ENCODE measurements around the gene JAK1. TPM values are rescaled to one million over a fixed set of nuclear protein-coding genes. Genes with fewer than 3 reads are reported as not detected.
A peak's percentile ranks its signal among the peaks of the same experiment; 100 is the strongest.

JAK1 gene
- total and polyA plus RNA-seq, 2 experiments from 2014 or later = 90.8 to 124 TPM

DNA sequence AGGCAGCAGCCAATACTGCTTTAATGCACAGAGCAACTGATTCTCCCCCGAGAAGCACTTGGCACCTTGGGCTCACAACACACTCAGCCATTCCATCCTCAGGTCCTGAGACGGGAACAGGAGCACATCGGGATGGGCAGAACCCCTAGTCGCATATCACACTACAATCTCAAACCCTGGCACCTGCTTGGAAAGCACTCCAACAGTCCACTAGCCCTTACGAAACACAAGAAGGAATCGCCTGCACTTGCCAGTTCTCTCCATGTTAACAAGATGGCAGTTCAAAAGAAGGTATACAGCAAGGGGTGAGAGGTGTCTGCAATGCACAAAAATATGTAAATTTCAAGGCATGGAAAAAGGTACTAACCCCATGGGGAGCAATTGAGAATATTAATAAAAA lies 21.4 kb downstream of the JAK1 start:
- WGBS, 2 experiments (ENCODE audit: low coverage in 1 of 2, low lambda C conversion rate in 2 of 2, missing lambda C conversion rate in 2 of 2) = 93 to 99% methylated on average over 6 of the region's 6 CpGs

DNA sequence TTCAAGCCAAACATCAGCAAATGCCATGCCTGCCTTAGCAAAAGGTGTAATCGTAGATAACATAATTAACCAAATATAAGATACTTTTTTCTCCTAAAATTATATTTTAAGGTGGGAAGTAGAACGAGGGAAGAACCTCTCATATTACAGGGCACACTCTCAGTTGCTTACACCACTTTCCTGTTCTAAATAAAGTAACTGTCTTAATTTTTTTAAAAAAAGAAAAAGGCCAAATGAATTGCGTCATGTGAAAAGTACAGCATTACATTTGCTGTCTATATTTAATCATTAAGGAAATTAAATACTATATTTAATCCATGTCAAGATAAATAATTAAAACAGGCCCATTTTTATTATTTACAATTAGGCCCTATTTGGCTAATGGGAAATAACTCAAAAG lies 23.7 kb downstream of the JAK1 start:
- no peak overlapping the region for H3K9ac ChIP-seq
- no peaks in the 10 kb centered on the region for H3K36me3 ChIP-seq (ENCODE audit: low read depth)
- H4K20me1 ChIP-seq (ENCODE audit: insufficient read depth) = no peaks in the 10 kb centered on the region
- peaks cover 13% of the 10 kb centered on the region for H3K4me1 ChIP-seq (ENCODE audit: insufficient read depth)
- no peak overlapping the region for H2AFZ ChIP-seq
- no peak for DNase-seq
- peak overlapping the region; percentile 27 for H3K4me2 ChIP-seq (ENCODE audit: unreplicated experiment)
- no peaks in the 10 kb centered on the region for H3K27me3 ChIP-seq (replicated peaks; ENCODE audit: insufficient read depth)
- no peak overlapping the region for H3K4me3 ChIP-seq
- in situ Hi-C loops (cut with MboI) = no loop called here
- 37 to 40% methylated on average over 3 of the region's 3 CpGs for WGBS, 2 experiments (ENCODE audit: low coverage in 1 of 2, low lambda C conversion rate in 2 of 2, missing lambda C conversion rate in 2 of 2)
- H3K9me3 ChIP-seq (ENCODE audit: low read depth) = no peaks in the 10 kb centered on the region
- peaks cover 100% of the 10 kb centered on the region for H3K79me2 ChIP-seq (ENCODE audit: insufficient read depth)
- TF ChIP-seq EZH2phosphoT487 (IDR thresholded peaks at IDR 0.05; ENCODE audit: insufficient read depth, low read depth) (no peak), EZH2 (IDR thresholded peaks at IDR 0.05; ENCODE audit: insufficient read depth, poor library complexity, severe bottlenecking) (no peak)
- no peaks in the 10 kb centered on the region for H3K9me2 ChIP-seq (ENCODE audit: insufficient read depth)
- H3F3A ChIP-seq (ENCODE audit: insufficient read depth) = no peaks in the 10 kb centered on the region
- no peak overlapping the region for H3K27ac ChIP-seq

More for the DNA sequence above, 21.4 kb downstream of the JAK1 start:
- no peaks in the 10 kb centered on the region for H3K9me3 ChIP-seq (ENCODE audit: low read depth)
- no peak for TF ChIP-seq EZH2phosphoT487 (IDR thresholded peaks at IDR 0.05; ENCODE audit: insufficient read depth, low read depth)
- TF ChIP-seq EZH2 (IDR thresholded peaks at IDR 0.05; ENCODE audit: insufficient read depth, poor library complexity, severe bottlenecking) = no peak
- H3K9me2 ChIP-seq (ENCODE audit: insufficient read depth) = no peaks in the 10 kb centered on the region
- peaks cover 100% of the 10 kb centered on the region for H3K79me2 ChIP-seq (ENCODE audit: insufficient read depth)
- no peaks in the 10 kb centered on the region for H3K36me3 ChIP-seq (ENCODE audit: low read depth)
- no peak for DNase-seq
- H3F3A ChIP-seq (ENCODE audit: insufficient read depth) = peaks cover 5% of the 10 kb centered on the region; the same call in 1 of the 2 replicates
- no peaks in the 10 kb centered on the region for H4K20me1 ChIP-seq (ENCODE audit: insufficient read depth)
- H3K27me3 ChIP-seq (replicated peaks; ENCODE audit: insufficient read depth) = no peaks in the 10 kb centered on the region
- H3K27ac ChIP-seq = no peak overlapping the region
- H3K4me1 ChIP-seq (ENCODE audit: insufficient read depth) = peaks cover 19% of the 10 kb centered on the region
- H2AFZ ChIP-seq = no peak overlapping the region
- H3K9ac ChIP-seq = no peak overlapping the region
- no peak overlapping the region for H3K4me3 ChIP-seq
- H3K4me2 ChIP-seq (ENCODE audit: unreplicated experiment) = no peak overlapping the region
- in situ Hi-C loops (cut with MboI) = no loop called here

DNA sequence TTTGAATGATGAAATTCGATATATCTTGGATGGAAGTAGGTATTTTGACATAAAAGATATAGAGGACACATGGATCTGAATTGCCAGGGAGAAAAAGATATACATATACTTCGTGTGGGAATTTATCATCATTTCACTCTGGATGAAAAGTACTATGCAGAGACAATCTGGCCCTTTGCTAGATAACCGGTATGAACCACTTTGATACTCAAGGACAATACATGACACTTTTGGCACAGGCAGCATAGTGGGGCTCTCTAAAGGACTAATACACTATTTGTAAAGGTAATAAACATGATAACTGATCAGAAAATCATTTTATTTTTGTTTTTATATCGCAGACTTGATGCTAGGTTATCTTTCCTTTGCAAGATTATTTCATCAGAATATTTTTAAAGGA lies 24.2 kb downstream of the JAK1 start:
- Histone ChIP-seq H3K4me1 (ENCODE audit: insufficient read depth) (peaks cover 13% of the 10 kb centered on the region), H3K9me2 (ENCODE audit: insufficient read depth) (no peaks in the 10 kb centered on the region), H3K4me2 (ENCODE audit: unreplicated experiment) (peak overlapping the region; percentile 27), H4K20me1 (ENCODE audit: insufficient read depth) (no peaks in the 10 kb centered on the region), H2AFZ (no peak overlapping the region), H3K27me3 (replicated peaks; ENCODE audit: insufficient read depth) (no peaks in the 10 kb centered on the region), H3K9ac (no peak overlapping the region), H3F3A (ENCODE audit: insufficient read depth) (no peaks in the 10 kb centered on the region), H3K36me3 (ENCODE audit: low read depth) (no peaks in the 10 kb centered on the region), H3K79me2 (ENCODE audit: insufficient read depth) (peaks cover 100% of the 10 kb centered on the region), H3K27ac (no peak overlapping the region), H3K4me3 (no peak overlapping the region), H3K9me3 (ENCODE audit: low read depth) (no peaks in the 10 kb centered on the region)
- in situ Hi-C loops (cut with MboI) = no loop called here
- TF ChIP-seq EZH2phosphoT487 (IDR thresholded peaks at IDR 0.05; ENCODE audit: insufficient read depth, low read depth) (no peak), EZH2 (IDR thresholded peaks at IDR 0.05; ENCODE audit: insufficient read depth, poor library complexity, severe bottlenecking) (no peak)
- DNase-seq = no peak
- 97 to 98% methylated on average over 4 of the region's 4 CpGs for WGBS, 2 experiments (ENCODE audit: low coverage in 1 of 2, low lambda C conversion rate in 2 of 2, missing lambda C conversion rate in 2 of 2)

DNA sequence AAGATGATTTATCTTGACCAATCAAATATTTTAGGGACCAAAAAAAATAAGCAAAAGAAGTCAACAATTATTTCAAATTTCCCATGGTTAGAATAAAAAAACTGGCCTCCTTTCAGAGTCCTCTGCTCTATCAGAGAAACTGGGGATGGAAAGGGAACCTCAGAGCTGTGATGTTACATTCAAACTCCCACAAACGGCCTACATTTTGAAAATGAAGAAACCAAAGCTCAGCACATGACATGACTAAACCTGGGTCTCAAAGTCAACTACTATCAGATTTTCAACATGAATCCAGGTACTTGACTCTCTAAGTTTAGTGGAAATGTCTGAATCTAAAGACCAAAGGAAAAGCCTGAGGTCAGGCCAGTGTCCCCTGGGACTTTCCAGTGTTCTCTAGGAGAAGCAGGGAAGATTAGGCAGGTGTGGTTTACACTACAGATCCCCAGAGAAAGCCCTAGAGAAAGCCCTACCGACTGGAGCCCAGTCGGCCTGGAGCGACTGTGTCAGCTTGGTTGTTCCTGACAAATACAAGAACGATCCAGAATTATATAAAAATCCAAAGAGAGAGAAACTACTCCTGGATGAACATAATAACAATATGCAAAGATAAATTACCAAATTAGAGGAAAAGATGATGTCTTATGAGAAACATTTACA lies 24.8 kb downstream of the JAK1 start:
- TF ChIP-seq EZH2 (IDR thresholded peaks at IDR 0.05; ENCODE audit: insufficient read depth, poor library complexity, severe bottlenecking) (no peak), EZH2phosphoT487 (IDR thresholded peaks at IDR 0.05; ENCODE audit: insufficient read depth, low read depth) (no peak)
- H3K27me3 ChIP-seq (replicated peaks; ENCODE audit: insufficient read depth) = no peaks in the 10 kb centered on the region
- no peak overlapping the region for H3K4me2 ChIP-seq (ENCODE audit: unreplicated experiment)
- 0 out of 2 replicates have a peak, but pooled peaks cover under 1% of the 10 kb centered on the region for H3F3A ChIP-seq (ENCODE audit: insufficient read depth)
- no peak overlapping the region for H3K9ac ChIP-seq
- H3K79me2 ChIP-seq (ENCODE audit: insufficient read depth) = peaks cover 100% of the 10 kb centered on the region
- WGBS, 2 experiments (ENCODE audit: low coverage in 1 of 2, low lambda C conversion rate in 2 of 2, missing lambda C conversion rate in 2 of 2) = 83 to 84% methylated on average over 5 of the region's 5 CpGs
- H3K4me1 ChIP-seq (ENCODE audit: insufficient read depth) = peaks cover 13% of the 10 kb centered on the region
- H3K36me3 ChIP-seq (ENCODE audit: low read depth) = no peaks in the 10 kb centered on the region
- in situ Hi-C loops (cut with MboI) = no loop called here
- H3K9me3 ChIP-seq (ENCODE audit: low read depth) = no peaks in the 10 kb centered on the region
- no peak overlapping the region for H3K4me3 ChIP-seq
- H4K20me1 ChIP-seq (ENCODE audit: insufficient read depth) = no peaks in the 10 kb centered on the region
- no peak overlapping the region for H2AFZ ChIP-seq
- DNase-seq = no peak
- no peaks in the 10 kb centered on the region for H3K9me2 ChIP-seq (ENCODE audit: insufficient read depth)
- H3K27ac ChIP-seq = no peak overlapping the region

All from GM23248 (cell line).